ENCODE results near the gene PTPRN2. TPM values are rescaled to one million over a fixed set of nuclear protein-coding genes. Genes with fewer than 3 reads are reported as not detected.

The PTPRN2 gene
- total RNA-seq, 4 donors from 2014 or later = 2.0 to 9.5 (median 2.6) TPM

DNA sequence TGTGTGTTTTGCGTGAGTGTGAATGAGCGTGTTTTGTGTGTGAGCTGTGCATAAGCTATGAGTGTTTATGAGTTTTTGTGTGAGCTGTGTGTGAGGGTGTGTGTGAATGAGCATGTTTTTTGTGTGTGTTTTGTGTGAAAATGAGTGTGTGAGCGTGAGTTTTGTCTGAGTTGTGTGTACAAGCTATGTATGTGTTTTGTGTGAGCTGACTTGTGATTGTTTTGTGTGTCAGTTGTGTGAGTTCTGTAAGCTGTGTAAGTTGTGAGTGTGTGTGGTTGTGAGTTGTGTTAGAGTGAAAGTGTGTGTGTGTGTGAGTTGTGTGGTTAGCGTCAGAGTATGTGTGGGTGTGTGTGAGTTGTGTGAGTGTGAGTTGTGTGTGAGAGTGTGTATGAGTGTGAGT, 343.2 kb downstream of the PTPRN2 start:
- TF ChIP-seq, protein P1, sequence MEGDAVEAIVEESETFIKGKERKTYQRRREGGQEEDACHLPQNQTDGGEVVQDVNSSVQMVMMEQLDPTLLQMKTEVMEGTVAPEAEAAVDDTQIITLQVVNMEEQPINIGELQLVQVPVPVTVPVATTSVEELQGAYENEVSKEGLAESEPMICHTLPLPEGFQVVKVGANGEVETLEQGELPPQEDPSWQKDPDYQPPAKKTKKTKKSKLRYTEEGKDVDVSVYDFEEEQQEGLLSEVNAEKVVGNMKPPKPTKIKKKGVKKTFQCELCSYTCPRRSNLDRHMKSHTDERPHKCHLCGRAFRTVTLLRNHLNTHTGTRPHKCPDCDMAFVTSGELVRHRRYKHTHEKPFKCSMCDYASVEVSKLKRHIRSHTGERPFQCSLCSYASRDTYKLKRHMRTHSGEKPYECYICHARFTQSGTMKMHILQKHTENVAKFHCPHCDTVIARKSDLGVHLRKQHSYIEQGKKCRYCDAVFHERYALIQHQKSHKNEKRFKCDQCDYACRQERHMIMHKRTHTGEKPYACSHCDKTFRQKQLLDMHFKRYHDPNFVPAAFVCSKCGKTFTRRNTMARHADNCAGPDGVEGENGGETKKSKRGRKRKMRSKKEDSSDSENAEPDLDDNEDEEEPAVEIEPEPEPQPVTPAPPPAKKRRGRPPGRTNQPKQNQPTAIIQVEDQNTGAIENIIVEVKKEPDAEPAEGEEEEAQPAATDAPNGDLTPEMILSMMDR (IDR thresholded peaks at IDR 0.05) = no peak
- no peak for ATAC-seq (ENCODE audit: low FRiP score)
- no peak for DNase-seq (ENCODE audit: low spot score)

- TF ChIP-seq, protein P1 (IDR thresholded peaks at IDR 0.05) = no peak
- ATAC-seq (ENCODE audit: low FRiP score) (no peak), DNase-seq (ENCODE audit: low spot score) (no peak)
Measured at GRCh38 chr7:158241919-158242318, 345.7 kb downstream of the PTPRN2 start.

DNA sequence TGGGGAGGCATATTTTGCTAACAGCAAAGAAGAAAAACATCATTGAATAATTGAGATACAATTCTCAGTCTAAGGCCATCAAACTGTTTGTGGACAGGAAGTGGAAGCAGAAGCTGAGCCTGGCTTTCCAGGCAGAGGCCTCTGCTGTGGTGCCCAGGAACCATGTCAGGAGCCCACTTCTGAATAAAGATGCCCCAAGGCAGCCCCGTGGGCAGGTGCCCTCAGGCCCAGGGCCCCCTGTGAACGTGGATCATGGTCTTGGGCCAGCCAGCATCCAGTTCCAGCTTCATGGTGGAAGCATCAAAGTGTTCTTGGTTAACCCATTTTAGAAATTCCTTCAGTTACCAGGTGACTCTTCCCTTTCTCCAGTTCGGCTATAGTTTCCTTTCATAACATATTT, 346.8 kb downstream of the PTPRN2 start:
- no peak for ATAC-seq (ENCODE audit: low FRiP score)
- TF ChIP-seq, protein P1 (IDR thresholded peaks at IDR 0.05) = no peak
- no peak for DNase-seq (ENCODE audit: low spot score)

GRCh38 chr7:158239290-158239981, 348.2 kb downstream of the PTPRN2 start:
- DNase-seq (ENCODE audit: low spot score) (no peak), ATAC-seq (ENCODE audit: low FRiP score) (no peak)
- TF ChIP-seq, protein P1 (IDR thresholded peaks at IDR 0.05) = no peak

- no peak for DNase-seq (ENCODE audit: low spot score)
- ATAC-seq (ENCODE audit: low FRiP score) = no peak
- TF ChIP-seq, protein P1 (IDR thresholded peaks at IDR 0.05) = no peak
Measured at GRCh38 chr7:158238616-158239289, 348.9 kb downstream of the PTPRN2 start.

GRCh38 chr7:158237672-158238335, 349.8 kb downstream of the PTPRN2 start:
- no peak for ATAC-seq (ENCODE audit: low FRiP score)
- TF ChIP-seq, protein P1 (IDR thresholded peaks at IDR 0.05) = no peak

More at GRCh38 chr7:158237672-158238335, 349.8 kb downstream of the PTPRN2 start:
- no peak for DNase-seq (ENCODE audit: low spot score)

All from omental fat pad (tissue), 4 donors.